GM21723 (cell line): ENCODE data around the gene UXS1.

Source experiments
- ATAC-seq: cut with Tn5 transposase; IDR thresholded peaks from one replicate; pipeline ENCODE4 v1.9.1; 2021; ENCODE audit warnings: mild to moderate bottlenecking, moderate library complexity; ENCODE audit not compliant: unreplicated experiment

Gene UXS1

GRCh38 chr2:106090916-106091618, 103.0 kb downstream of the UXS1 start:
- ATAC-seq, result no peak

GRCh38 chr2:106089611-106090010, 104.5 kb downstream of the UXS1 start:
- ATAC-seq, result no peak

- no peak for ATAC-seq
Observed at GRCh38 chr2:106085181-106085940, 108.7 kb downstream of the UXS1 start.

DNA sequence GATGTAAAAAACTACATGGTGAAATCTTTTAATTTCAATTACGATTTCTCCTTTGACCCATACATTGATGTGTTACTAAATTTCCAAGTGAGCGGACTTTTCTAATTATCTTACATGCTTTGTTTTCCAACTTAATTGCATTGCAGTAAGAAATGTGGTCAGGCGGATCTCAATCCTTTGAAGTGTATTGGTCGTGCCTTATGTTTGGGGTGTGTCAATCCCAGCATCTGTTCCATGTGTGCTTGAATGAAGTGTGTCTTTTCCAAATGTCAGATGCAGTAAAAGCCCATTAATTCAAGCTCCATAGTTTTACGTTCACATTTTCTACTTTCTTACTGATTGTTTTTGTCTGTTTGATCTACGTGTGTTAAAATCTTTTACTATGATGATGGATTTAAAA, 113.1 kb downstream of the UXS1 start:
- no peak for ATAC-seq

DNA sequence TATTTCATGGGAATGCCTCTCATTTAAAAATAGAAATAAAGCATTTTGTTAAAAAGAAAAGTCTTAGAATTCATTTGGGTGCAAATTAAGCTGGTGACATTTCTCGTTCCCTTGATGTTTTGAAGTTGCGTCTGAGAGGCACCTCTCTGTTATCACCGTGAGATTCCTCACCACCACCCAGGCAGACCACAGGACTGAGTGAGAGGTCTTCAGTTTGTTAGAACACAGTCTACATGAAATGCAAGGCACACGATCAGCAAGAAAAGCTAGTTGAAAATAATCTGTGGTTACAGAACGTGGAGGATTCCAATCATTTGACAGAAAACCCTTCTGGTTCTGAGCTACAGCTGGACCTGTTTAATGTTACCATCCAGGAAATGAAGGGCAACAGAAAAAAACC, 116.0 kb downstream of the UXS1 start:
- no peak for ATAC-seq

DNA sequence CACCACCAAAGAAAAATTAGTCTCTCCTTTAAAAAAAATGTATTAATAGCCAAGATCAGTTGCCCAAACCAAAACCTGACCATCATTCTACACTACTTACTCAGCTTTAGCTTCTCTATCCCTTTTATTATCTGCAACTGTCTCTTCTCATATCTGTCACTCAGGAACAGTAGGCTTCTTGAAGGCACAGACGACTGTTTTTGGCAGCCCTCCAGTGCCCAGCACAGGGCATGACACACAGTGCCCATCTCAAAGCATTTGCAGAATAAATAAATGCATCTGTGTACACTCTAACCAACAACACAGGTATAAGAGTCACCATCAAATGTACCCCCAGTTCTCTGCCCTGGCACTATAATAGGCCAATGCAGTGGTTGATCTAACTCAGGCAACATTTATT, 117.2 kb downstream of the UXS1 start:
- no peak for ATAC-seq

GRCh38 chr2:106075048-106075447, 119.1 kb downstream of the UXS1 start:
- no peak for ATAC-seq

GRCh38 chr2:106073678-106074406, 120.3 kb downstream of the UXS1 start:
- no peak for ATAC-seq

DNA sequence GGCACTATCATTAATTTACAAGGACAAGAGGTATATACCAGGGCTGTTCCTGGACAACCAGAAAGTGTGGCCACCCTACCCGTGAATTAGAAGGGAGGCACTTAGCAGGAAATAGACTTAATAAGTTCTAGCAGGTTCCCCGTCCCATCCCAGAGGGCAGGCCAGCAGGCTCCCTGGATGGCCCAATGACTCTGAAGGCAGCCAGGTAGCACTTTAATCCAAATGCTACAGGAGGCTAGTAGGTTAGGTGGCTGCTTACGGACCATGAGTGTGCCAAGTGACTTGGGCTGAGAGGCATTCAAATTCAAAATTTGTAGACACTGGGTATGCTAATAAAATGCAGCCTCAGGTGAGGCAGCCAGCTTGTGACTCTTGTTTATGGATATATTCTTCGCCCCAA, 123.9 kb downstream of the UXS1 start:
- ATAC-seq, result no peak

DNA sequence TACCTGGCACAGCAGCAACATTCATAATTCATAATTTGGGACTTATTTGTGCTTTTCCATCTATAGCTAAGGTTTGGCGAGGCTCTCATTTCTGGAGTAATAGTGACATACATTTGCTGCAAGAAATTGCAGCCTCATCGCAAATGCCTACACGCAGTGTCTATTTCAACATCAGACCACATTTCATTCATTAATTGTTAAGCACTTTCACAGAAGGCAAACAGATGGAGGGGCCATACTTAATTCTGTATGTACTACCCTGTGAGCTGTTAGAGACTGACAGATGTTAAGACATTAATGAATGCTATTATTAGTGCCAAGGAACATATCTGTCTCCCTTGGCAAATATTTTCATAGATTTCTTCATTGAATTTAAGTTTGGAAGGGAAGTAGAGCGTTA, 125.7 kb downstream of the UXS1 start:
- ATAC-seq, result no peak

DNA sequence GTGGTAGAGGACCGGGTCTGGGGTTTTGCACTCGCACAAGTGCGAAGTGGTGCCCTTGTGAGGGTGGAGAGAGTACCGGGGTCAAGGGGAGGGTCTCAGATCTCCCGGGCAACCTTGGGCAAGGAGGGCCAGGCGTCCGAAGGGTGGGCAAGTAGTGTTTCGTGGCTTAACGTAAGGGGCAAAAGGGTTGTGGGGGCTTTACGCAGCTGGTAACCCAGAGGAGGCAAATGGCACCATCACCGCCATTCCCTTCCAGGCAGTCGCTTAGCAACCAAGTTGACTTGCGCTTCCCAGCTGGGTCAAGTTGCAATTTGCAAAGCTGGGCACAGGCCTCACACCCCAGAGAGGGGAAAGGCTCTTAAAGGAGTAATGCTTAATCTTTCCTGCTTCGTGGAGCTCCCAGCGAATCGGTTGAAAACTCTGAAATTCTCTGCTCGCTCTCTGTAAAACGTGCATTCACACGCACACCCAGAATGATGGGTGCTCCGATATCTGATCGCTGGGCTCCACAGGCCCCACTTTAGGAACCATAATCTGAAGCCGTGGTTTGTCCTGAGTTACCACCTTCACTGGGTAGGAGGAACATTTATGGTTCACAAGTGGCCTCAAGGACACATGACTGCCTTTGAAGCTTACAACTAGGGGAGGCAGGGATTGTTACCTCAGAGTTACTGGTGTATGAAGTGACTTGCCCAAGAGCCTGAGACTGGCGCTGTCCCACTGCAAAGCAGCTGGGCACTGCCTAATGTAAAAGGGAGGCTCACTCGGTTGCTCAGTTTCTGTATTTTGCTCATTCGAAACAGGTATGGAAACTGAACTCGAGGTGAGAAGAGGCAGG, 127.9 kb downstream of the UXS1 start:
- no peak for ATAC-seq

GRCh38 chr2:106065268-106065982, 128.7 kb downstream of the UXS1 start:
- no peak for ATAC-seq

GRCh38 chr2:106063181-106063580, 130.9 kb downstream of the UXS1 start:
- ATAC-seq, result no peak

GRCh38 chr2:106062627-106063026, 131.5 kb downstream of the UXS1 start:
- no peak for ATAC-seq

GRCh38 chr2:106061611-106062349, 132.3 kb downstream of the UXS1 start:
- no peak for ATAC-seq

GRCh38 chr2:106059416-106060065, 134.6 kb downstream of the UXS1 start:
- ATAC-seq, result no peak

- ATAC-seq, result no peak
Observed at GRCh38 chr2:106058469-106059137, 135.5 kb downstream of the UXS1 start.

DNA sequence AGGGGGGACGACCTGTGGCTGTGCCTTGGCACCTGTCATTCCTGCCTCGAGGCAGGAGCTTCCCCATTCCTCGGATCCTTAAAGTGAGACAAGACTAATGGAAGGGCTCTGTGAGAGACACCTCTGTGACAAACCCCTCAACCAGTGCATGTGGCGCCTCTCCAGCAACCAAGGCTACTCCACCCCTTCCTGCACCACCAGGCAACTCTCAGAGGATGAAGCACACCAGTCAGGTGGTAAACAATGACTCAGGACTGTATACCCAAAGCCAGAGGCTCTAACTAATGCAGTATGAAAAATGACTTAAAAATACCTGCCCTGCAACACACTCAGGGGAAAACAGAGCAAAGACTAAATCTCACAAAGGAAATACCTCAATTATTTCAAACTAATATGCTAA, 136.9 kb downstream of the UXS1 start:
- ATAC-seq, result no peak
